ENCODE measurements around the gene FGF12.

The FGF12 gene

GRCh38 chr3:192409201-192409837, 318.0 kb downstream of the FGF12 start:
- DNase-seq, result no peak

- DNase-seq, result no peak
These were observed 318.6 kb downstream of the FGF12 start for GRCh38 chr3:192408647-192409200.

GRCh38 chr3:192408007-192408646, 319.2 kb downstream of the FGF12 start:
- DNase-seq, result no peak

GRCh38 chr3:192399767-192400166, 327.6 kb downstream of the FGF12 start:
- no peak for DNase-seq

- DNase-seq, result no peak
These were observed 330.3 kb downstream of the FGF12 start for GRCh38 chr3:192397012-192397411.

GRCh38 chr3:192395506-192395905, 331.8 kb downstream of the FGF12 start:
- no peak for DNase-seq

GRCh38 chr3:192392986-192393385, 334.4 kb downstream of the FGF12 start:
- DNase-seq, result no peak

- DNase-seq, result no peak
These were observed 344.5 kb downstream of the FGF12 start for GRCh38 chr3:192382861-192383260.

GRCh38 chr3:192373586-192373985, 353.8 kb downstream of the FGF12 start:
- no peak for DNase-seq

GRCh38 chr3:192373032-192373431, 354.3 kb downstream of the FGF12 start:
- no peak for DNase-seq

GRCh38 chr3:192372616-192373015, 354.7 kb downstream of the FGF12 start:
- DNase-seq, result no peak

GRCh38 chr3:192371870-192372400, 355.4 kb downstream of the FGF12 start:
- DNase-seq, result no peak

- DNase-seq, result no peak
These were observed 359.7 kb downstream of the FGF12 start for GRCh38 chr3:192367616-192368015.

GRCh38 chr3:192366916-192367315, 360.4 kb downstream of the FGF12 start:
- no peak for DNase-seq

GRCh38 chr3:192365571-192365970, 361.8 kb downstream of the FGF12 start:
- DNase-seq, result no peak

GRCh38 chr3:192364316-192364715, 363.0 kb downstream of the FGF12 start:
- DNase-seq, result no peak

- no peak for DNase-seq
These were observed 372.7 kb downstream of the FGF12 start for GRCh38 chr3:192354687-192355086.

GRCh38 chr3:192352142-192352541, 375.2 kb downstream of the FGF12 start:
- DNase-seq, result no peak

GRCh38 chr3:192351441-192351840, 375.9 kb downstream of the FGF12 start:
- no peak for DNase-seq

- no peak for DNase-seq
These were observed 387.3 kb downstream of the FGF12 start for GRCh38 chr3:192340031-192340430.

GRCh38 chr3:192339214-192339613, 388.1 kb downstream of the FGF12 start:
- DNase-seq, result no peak

GRCh38 chr3:192336286-192336685, 391.1 kb downstream of the FGF12 start:
- no peak for DNase-seq

GRCh38 chr3:192332386-192333291, 394.7 kb downstream of the FGF12 start:
- no peak for DNase-seq
